Liver (tissue), 3 donors: Measurements from ENCODE around the gene METTL21A.

Experiments used
- CTCF ChIP-seq: fragments of 150-350 bp; IDR thresholded peaks from 2 replicates; pipeline ENCODE4 v1.5.1; 2017; ENCODE audit warnings: improper control_type of control experiment, low read depth, low read length; ENCODE audit not compliant: missing input control
- EGR1 ChIP-seq, 2 donors: IDR thresholded peaks; 2 replicates each; pipeline ENCODE4 v1.6.1; 2016 to 2018; ENCODE audit warnings: antibody characterized with exemption in 2 of 2, low read depth in 2 of 2
- FOXA1 ChIP-seq: IDR thresholded peaks from 2 replicates; pipeline ENCODE4 v1.6.1; 2016; ENCODE audit warnings: antibody characterized with exemption
- GABPA ChIP-seq, 2 donors: IDR thresholded peaks in 1 of 2; conservative IDR thresholded peaks in 1 of 2; 2 replicates each; pipeline ENCODE4 v1.6.1; 2016; ENCODE audit warnings: antibody characterized with exemption in 2 of 2, mild to moderate bottlenecking in 1 of 2, moderate library complexity in 1 of 2
- HNF4G ChIP-seq: IDR thresholded peaks from 2 replicates; pipeline ENCODE4 v1.6.1; 2016; ENCODE audit warnings: antibody characterized with exemption
- JUND ChIP-seq, 2 donors: IDR thresholded peaks; 2 replicates each; pipeline ENCODE4 v1.6.1; 2016; ENCODE audit warnings: antibody characterized with exemption in 2 of 2
- MAX ChIP-seq: IDR thresholded peaks from 2 replicates; pipeline ENCODE4 v1.6.1; 2016; ENCODE audit warnings: antibody characterized with exemption
- RAD21 ChIP-seq, 2 donors: IDR thresholded peaks; 2 replicates each; pipeline ENCODE4 v1.6.1; 2016; ENCODE audit warnings: antibody characterized with exemption in 2 of 2, mild to moderate bottlenecking in 2 of 2
- SP1 ChIP-seq: IDR thresholded peaks from 2 replicates; pipeline ENCODE4 v1.6.1; 2018; ENCODE audit warnings: antibody characterized with exemption, mild to moderate bottlenecking
- TAF1 ChIP-seq: conservative IDR thresholded peaks from 2 replicates; pipeline ENCODE4 v1.6.1; 2016; ENCODE audit warnings: antibody characterized with exemption, mild to moderate bottlenecking
- YY1 ChIP-seq: IDR thresholded peaks from 2 replicates; pipeline ENCODE4 v1.6.1; 2016; ENCODE audit warnings: antibody characterized with exemption, mild to moderate bottlenecking
- TF ChIP-seq, protein P1 (sequence below): IDR thresholded peaks from 2 replicates; pipeline ENCODE4 v1.6.1; 2016; ENCODE audit warnings: antibody characterized with exemption
- TF ChIP-seq, protein P2 (sequence below): IDR thresholded peaks from 2 replicates; pipeline ENCODE4 v1.6.1; 2016; ENCODE audit warnings: antibody characterized with exemption, mild to moderate bottlenecking
- TF ChIP-seq, protein P3 (sequence below): IDR thresholded peaks from 2 replicates; pipeline ENCODE4 v1.6.1; 2016; ENCODE audit warnings: antibody characterized with exemption
- donor health status: healthy.
- donor health status: healthy.

GRCh38 chr2:207603486-207603885, 21.7 kb downstream of the METTL21A start:
- TF ChIP-seq CTCF (no peak), SP1 (no peak), MAX (no peak), GABPA (IDR thresholded peaks at IDR 0.05 in 1 of 2, conservative IDR thresholded peaks at IDR 0.05 in 1 of 2) (no peak), FOXA1 (no peak), TAF1 (no peak), RAD21 (IDR thresholded peaks at IDR 0.05) (no peak), HNF4G (no peak), JUND (IDR thresholded peaks at IDR 0.05) (no peak), YY1 (no peak), EGR1 (IDR thresholded peaks at IDR 0.05; ENCODE audit: low read depth in 2 of 2) (no peak)
- TF ChIP-seq, protein P1, sequence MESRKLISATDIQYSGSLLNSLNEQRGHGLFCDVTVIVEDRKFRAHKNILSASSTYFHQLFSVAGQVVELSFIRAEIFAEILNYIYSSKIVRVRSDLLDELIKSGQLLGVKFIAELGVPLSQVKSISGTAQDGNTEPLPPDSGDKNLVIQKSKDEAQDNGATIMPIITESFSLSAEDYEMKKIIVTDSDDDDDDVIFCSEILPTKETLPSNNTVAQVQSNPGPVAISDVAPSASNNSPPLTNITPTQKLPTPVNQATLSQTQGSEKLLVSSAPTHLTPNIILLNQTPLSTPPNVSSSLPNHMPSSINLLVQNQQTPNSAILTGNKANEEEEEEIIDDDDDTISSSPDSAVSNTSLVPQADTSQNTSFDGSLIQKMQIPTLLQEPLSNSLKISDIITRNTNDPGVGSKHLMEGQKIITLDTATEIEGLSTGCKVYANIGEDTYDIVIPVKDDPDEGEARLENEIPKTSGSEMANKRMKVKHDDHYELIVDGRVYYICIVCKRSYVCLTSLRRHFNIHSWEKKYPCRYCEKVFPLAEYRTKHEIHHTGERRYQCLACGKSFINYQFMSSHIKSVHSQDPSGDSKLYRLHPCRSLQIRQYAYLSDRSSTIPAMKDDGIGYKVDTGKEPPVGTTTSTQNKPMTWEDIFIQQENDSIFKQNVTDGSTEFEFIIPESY = no peak
- TF ChIP-seq, protein P2, sequence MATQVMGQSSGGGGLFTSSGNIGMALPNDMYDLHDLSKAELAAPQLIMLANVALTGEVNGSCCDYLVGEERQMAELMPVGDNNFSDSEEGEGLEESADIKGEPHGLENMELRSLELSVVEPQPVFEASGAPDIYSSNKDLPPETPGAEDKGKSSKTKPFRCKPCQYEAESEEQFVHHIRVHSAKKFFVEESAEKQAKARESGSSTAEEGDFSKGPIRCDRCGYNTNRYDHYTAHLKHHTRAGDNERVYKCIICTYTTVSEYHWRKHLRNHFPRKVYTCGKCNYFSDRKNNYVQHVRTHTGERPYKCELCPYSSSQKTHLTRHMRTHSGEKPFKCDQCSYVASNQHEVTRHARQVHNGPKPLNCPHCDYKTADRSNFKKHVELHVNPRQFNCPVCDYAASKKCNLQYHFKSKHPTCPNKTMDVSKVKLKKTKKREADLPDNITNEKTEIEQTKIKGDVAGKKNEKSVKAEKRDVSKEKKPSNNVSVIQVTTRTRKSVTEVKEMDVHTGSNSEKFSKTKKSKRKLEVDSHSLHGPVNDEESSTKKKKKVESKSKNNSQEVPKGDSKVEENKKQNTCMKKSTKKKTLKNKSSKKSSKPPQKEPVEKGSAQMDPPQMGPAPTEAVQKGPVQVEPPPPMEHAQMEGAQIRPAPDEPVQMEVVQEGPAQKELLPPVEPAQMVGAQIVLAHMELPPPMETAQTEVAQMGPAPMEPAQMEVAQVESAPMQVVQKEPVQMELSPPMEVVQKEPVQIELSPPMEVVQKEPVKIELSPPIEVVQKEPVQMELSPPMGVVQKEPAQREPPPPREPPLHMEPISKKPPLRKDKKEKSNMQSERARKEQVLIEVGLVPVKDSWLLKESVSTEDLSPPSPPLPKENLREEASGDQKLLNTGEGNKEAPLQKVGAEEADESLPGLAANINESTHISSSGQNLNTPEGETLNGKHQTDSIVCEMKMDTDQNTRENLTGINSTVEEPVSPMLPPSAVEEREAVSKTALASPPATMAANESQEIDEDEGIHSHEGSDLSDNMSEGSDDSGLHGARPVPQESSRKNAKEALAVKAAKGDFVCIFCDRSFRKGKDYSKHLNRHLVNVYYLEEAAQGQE = no peak
- TF ChIP-seq, protein P3, sequence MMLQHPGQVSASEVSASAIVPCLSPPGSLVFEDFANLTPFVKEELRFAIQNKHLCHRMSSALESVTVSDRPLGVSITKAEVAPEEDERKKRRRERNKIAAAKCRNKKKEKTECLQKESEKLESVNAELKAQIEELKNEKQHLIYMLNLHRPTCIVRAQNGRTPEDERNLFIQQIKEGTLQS = no peak
